Activated CD4-positive, CD25-positive, alpha-beta regulatory T cell treated with anti-CD3 and anti-CD28 coated beads, Interleukin-2, amount 50 U/mL, for 72 hours (primary cell): Measurements from ENCODE around the gene NR3C2.

Experiments used
- DNase-seq: peaks from one replicate; pipeline ENCODE4 v3.0.0; 2021

Gene NR3C2

DNA sequence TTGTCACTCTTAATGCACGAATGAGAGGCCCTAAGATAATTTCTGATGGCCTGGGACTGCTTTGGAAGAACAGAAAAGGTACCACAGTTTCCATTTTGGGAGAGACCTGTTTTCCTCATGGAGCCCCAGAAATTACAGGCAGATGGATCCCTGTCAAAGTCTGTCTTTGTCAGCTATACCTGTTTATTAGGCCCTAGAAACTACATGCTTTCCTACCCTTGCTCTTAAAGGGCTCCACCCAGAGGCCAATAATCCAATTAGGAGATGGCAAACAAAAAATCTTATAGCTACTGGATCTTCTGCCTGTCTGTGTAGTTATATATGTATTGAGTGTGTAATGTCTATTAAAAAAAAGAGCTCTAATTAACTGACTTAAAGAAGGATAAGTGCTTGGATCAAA lies 141.3 kb downstream of the NR3C2 start:
- DNase-seq = no peak

DNA sequence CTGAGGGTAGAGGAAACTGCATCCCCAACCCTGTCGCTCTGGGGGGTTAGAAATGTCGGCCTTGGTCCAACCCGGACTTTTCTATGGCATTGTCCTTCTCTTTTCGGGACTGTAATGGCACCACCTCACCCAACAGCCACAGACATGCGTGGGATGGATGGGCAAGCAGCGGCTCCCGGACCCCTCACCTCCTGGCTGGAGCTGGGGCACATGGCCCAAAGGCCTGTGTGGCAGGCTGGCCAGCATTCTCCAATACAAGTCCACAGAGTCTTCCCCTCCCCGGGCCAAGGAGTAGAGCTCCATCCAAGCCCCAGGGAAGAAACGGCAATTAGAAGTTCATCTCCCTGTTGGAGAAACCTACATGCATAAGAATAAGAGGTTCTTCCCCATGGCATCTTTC lies 142.9 kb downstream of the NR3C2 start:
- no peak for DNase-seq

DNA sequence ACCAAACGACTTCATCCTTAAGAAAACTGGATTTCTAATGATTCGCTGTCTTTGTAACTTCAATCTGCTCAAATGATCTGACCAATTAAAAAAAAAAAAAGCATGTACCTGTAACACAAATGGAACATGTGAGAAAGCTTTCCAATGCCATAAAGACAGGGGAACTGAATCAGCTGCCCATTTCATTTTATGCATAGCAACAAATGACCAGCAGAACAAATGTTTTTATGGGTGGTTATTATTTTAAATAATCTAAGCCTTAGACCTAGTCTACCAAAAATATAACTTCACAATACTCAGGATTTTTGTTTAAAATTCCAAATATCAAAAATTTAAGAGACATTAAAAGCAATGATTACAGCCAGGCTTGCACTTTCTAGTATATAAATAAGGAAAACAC lies 145.7 kb downstream of the NR3C2 start:
- DNase-seq = no peak

GRCh38 chr4:148295642-148296041 lies 146.6 kb downstream of the NR3C2 start:
- DNase-seq = no peak

GRCh38 chr4:148293571-148293970 lies 148.6 kb downstream of the NR3C2 start:
- DNase-seq = no peak

DNA sequence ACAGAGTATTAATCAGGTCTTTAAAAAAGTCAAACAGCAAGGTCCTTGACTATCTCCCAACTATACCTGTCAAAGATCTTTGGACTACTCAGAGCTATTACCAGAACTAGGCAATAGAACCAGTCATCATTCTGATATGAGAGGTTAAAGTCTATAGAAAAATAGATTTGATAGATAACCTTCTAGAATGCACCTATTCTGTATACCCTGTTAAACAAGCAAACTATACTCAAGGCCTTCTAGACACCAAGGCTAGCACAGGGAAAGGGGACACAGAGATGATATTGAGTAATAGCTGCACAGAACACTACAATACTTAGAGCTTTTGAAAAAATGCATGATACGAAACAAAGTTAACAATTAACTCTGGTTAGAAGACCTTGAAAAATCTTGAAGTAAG lies 149.5 kb downstream of the NR3C2 start:
- no peak for DNase-seq

- DNase-seq = no peak
These were observed 152.5 kb downstream of the NR3C2 start for GRCh38 chr4:148289740-148290139.

DNA sequence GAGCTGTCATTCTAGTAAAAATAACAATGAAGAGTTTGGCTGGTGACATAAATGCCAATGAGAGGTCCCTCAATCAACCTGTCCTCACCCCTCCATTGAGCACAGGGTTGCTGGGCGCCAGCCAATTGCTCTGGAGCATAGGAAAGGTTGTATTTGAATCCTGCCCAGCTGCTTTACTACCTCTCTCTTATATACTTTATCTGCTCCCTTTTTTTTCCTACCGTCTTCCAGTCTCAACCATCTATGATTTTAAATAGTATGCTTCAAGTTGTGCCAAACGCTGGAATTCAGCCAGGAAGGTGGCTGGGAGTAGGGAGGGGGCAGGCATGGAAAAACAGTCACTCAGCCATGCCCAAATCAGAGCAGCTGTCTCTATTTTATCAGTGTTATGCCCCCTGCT lies 153.8 kb downstream of the NR3C2 start:
- no peak for DNase-seq

DNA sequence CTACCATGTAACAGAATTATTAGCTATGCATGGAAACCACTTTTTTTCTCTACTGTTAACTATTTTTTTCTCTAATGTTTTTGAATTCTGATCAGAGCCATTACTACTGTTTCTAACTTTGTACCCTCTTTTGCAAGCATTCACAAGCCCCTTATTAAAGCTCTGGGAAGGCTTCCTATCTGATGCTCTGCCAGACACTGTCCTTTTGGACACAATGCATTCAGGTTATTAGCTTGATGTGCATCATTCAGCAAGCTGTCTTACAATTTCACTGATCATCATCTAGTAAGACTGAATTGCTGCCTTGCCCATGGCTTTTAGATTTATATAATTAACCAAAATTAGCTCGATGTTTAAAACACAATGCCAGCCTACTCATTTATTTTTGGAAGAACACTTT lies 155.1 kb downstream of the NR3C2 start:
- no peak for DNase-seq

- DNase-seq = no peak
These were observed 156.2 kb downstream of the NR3C2 start for GRCh38 chr4:148286012-148286411.

- DNase-seq = no peak
These were observed 158.5 kb downstream of the NR3C2 start for GRCh38 chr4:148283665-148284064.

GRCh38 chr4:148278310-148278709 lies 163.9 kb downstream of the NR3C2 start:
- DNase-seq = no peak

- DNase-seq = no peak
These were observed 166.9 kb downstream of the NR3C2 start for GRCh38 chr4:148275266-148275665.

GRCh38 chr4:148273501-148273986 lies 168.7 kb downstream of the NR3C2 start:
- no peak for DNase-seq

GRCh38 chr4:148271166-148271565 lies 171.0 kb downstream of the NR3C2 start:
- no peak for DNase-seq

DNA sequence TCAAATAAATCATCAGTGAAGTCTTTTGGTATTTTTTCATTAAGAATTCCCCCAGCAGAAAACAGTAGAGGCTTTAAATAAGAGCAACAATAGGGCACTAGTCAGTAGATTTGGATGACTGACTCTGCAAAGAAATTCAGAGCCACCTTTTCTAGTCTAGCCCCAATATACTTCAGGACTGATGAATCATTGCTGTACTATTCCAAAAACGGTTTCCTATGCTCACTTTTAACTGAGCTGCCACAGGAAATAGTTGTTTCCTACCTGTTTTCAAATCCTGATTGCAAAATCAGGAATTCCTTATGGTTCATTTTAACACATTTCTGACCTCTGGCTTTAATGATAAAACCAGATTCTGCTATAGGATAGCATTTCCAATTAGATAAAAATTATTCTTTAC lies 171.6 kb downstream of the NR3C2 start:
- no peak for DNase-seq

DNA sequence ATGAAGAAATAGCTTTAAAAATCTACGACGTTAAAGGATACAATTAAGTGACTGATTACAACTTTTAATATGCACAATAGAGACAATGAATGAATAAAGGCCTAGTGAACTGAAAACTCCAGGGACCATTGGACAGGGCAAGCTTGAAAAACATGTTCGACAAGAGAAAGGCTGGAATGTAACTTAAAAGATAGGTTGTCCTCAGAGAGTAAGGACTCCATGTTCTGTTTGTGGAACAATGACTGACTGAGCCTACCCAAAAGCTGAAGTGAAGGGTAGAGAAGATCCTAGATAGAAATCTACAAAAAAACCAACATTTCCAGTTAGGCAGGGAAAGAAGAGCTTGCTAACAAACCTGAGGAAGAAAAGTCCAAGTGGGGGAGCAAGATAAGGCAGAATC lies 173.4 kb downstream of the NR3C2 start:
- DNase-seq = no peak

GRCh38 chr4:148266921-148267320 lies 175.3 kb downstream of the NR3C2 start:
- no peak for DNase-seq

GRCh38 chr4:148266240-148266639 lies 176.0 kb downstream of the NR3C2 start:
- DNase-seq = no peak

- no peak for DNase-seq
These were observed 176.6 kb downstream of the NR3C2 start for GRCh38 chr4:148265627-148266026.

DNA sequence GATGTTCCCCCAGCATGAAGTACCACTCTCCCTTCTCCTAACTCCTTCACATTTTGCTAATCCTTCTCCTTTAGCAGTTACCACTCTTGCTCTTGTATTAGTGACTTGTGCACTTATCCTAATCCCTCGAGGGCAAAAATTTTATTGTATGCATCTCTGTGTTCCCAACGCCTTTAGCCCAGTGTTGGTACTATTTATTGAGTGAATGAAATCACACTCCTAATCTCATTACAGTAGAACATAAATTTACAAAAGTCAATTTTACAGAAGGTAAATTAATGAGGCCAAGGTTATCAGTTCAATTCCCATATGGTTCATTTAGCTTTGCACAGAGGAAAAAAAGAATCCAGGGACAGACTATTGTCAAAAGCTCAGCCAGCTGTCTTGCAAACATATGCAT lies 178.4 kb downstream of the NR3C2 start:
- no peak for DNase-seq

DNA sequence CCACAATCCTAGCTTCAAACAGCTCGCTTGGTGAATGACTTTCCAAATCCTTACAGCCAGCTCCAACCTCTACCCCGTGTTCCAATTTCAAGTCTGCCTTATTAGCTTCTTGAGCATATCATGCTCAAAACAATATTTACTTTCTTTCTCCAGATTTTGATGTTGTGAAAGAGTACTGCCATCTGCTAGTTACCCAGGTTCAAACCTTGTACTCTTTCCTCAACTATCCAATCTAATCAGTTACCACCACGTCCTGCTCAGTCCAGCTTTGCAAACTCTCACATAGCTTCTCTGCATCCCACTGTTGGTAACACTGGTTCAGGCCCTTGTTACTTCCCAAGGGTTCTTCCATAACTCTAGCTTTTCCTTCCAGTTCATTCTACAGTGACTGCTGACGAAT lies 179.1 kb downstream of the NR3C2 start:
- DNase-seq = no peak

- no peak for DNase-seq
These were observed 180.4 kb downstream of the NR3C2 start for GRCh38 chr4:148261848-148262247.

DNA sequence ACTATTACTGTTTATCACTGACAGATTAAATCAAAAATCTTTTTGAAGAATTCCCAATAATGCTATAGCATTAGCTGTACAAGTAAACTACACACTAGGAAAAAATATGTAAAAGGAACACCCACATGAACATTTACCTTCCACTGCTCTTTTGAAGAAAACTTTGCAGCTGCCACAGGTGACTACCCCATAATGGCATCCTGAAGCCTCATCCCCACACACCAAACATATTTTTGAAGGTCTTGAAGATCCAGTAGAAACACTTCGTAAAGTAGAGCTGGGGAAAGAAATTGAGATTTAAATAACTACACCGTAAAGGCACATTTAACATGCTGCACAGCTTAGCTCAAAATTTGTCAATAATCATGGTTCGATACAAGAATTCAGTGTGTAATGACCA lies 182.4 kb downstream of the NR3C2 start:
- no peak for DNase-seq

DNA sequence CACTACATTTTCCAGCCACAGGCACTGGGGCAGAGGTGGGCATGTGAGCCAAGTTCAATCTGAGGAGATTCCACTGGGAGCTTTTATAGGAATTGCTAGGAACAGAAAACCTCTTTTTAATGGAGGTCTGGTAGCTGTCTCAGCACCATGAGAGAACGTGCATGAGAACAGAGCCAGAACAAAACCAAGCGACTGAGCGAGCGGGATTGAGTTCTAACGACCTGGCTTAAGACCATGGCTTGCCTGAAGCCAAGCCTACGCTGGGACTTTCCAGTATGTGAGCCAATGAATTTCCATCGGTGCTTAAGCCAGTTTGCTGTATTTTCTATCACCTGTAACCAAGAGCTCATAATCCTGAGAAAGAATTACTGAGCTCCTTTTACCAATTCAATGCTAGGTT lies 183.7 kb downstream of the NR3C2 start:
- DNase-seq = no peak

GRCh38 chr4:148255344-148255720 lies 186.9 kb downstream of the NR3C2 start:
- DNase-seq = no peak
